ENCODE data around the gene PDE6H.

The PDE6H gene

DNA sequence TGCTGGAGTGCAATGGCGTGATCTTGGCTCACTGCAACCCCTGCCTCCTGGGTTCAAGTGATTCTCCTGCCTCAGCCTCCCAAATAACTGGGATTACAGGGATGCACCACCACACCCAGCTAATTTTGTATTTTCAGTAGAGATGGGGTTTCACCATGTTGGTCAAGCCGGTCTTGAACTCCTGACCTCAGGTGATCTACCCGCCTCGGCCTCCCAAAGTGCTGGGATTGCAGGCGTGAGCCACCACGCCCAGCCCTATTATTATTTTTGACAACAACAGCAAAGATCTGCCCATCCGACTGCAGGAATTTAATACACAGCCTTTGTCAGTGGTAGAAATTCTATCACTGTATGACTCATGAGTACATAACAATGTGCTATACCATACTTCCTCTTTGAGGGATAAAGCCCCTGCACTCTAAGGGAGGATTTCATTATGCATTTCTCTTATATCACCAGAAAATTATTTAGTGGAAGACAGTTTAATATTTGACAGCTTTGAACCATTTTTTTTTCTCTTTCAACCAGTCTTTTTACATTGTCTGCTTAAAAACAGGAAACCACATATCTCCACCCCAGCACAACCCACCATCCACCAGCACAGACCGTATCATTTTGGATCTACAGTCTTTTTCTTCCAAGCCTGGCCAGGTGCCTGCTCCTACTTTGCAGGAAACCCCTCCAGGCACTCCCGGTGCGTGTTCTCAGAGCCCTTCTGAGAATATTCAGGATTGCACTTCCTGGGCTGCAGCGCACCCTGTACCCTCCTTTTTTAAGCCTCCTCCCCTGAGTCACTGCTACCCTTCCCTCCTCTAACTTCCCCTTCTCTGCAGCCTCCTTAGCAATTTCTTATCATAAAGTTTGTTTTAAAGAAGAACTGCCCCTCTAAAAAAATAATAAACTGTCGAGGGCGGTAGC, 12.0 kb upstream of the PDE6H start:
- Histone ChIP-seq H3K27ac (ENCODE audit: low read length) (peak overlapping the region; percentile 90), H3K9ac (ENCODE audit: low read length) (peak overlapping the region; percentile 88), H3K4me3 (ENCODE audit: low read length) (peak overlapping the region; percentile 75), H3K4me2 (ENCODE audit: low read depth, low read length) (peak overlapping the region; percentile 95), H3K9me3 (replicated peaks; ENCODE audit: insufficient read depth, low read length) (no peaks in the 10 kb centered on the region), H3F3A (ENCODE audit: insufficient read depth, low read length) (peaks cover 68% of the 10 kb centered on the region), H2AFZ (ENCODE audit: low read length) (peak overlapping the region; percentile 70), H3K36me3 (replicated peaks; ENCODE audit: insufficient read depth, low read length) (no peaks in the 10 kb centered on the region; the same call in 1 of the 2 replicates), H3K27me3 (replicated peaks; ENCODE audit: insufficient read depth, low read length) (no peaks in the 10 kb centered on the region), H3K4me1 (ENCODE audit: low read length) (peaks cover 40% of the 10 kb centered on the region), H3K79me2 (ENCODE audit: low read length) (peaks cover 81% of the 10 kb centered on the region), H4K20me1 (ENCODE audit: insufficient read depth, low read length) (no peaks in the 10 kb centered on the region), H3K9me2 (replicated peaks; ENCODE audit: insufficient read depth, low read length) (no peaks in the 10 kb centered on the region)
- TF ChIP-seq EZH2 (optimal IDR thresholded peaks at IDR 0.05; ENCODE audit: low read depth, low read length) (no peak), CTCF (IDR thresholded peaks at IDR 0.05; ENCODE audit: low read length) (no peak), EZH2phosphoT487 (IDR thresholded peaks at IDR 0.05; ENCODE audit: low read length) (no peak)
- DNase-seq: peak; percentile 41

GRCh38 chr12:14961466-14962152, 11.2 kb upstream of the PDE6H start, which contains the start of gene ARHGDIB:
Gene ARHGDIB (minus strand): TSS chr12:14961601. CDS start chr12:14950712, 10,889 bp downstream.
- Histone ChIP-seq H3K79me2 (ENCODE audit: low read length) (peaks cover 73% of the 10 kb centered on the region), H3K9me2 (replicated peaks; ENCODE audit: insufficient read depth, low read length) (no peaks in the 10 kb centered on the region), H3K9me3 (replicated peaks; ENCODE audit: insufficient read depth, low read length) (no peaks in the 10 kb centered on the region), H3K27ac (ENCODE audit: low read length) (peak within 1 kb of the TSS; percentile 90), H3K4me1 (ENCODE audit: low read length) (peaks cover 32% of the 10 kb centered on the region), H3F3A (ENCODE audit: insufficient read depth, low read length) (peaks cover 60% of the 10 kb centered on the region), H3K9ac (ENCODE audit: low read length) (peak within 1 kb of the TSS; percentile 88), H2AFZ (ENCODE audit: low read length) (peak within 1 kb of the TSS; percentile 70), H3K27me3 (replicated peaks; ENCODE audit: insufficient read depth, low read length) (no peaks in the 10 kb centered on the region), H3K36me3 (replicated peaks; ENCODE audit: insufficient read depth, low read length) (no peaks in the 10 kb centered on the region; the same call in 1 of the 2 replicates), H3K4me2 (ENCODE audit: low read depth, low read length) (peak within 1 kb of the TSS; percentile 95), H3K4me3 (ENCODE audit: low read length) (peak within 1 kb of the TSS; percentile 75), H4K20me1 (ENCODE audit: insufficient read depth, low read length) (no peaks in the 10 kb centered on the region)
- TF ChIP-seq EZH2phosphoT487 (IDR thresholded peaks at IDR 0.05; ENCODE audit: low read length) (no peak), CTCF (IDR thresholded peaks at IDR 0.05; ENCODE audit: low read length) (no peak), EZH2 (optimal IDR thresholded peaks at IDR 0.05; ENCODE audit: low read depth, low read length) (no peak)
- peak; percentile 88 for DNase-seq

- H3K9ac ChIP-seq (ENCODE audit: low read length): peak overlapping the region; percentile 88
- peak overlapping the region; percentile 90 for H3K27ac ChIP-seq (ENCODE audit: low read length)
- H3K4me2 ChIP-seq (ENCODE audit: low read depth, low read length): peak overlapping the region; percentile 95
- no peaks in the 10 kb centered on the region for H3K9me2 ChIP-seq (replicated peaks; ENCODE audit: insufficient read depth, low read length)
- H3F3A ChIP-seq (ENCODE audit: insufficient read depth, low read length): peaks cover 55% of the 10 kb centered on the region
- peak overlapping the region; percentile 70 for H2AFZ ChIP-seq (ENCODE audit: low read length)
- DNase-seq: no peak
- peaks cover 27% of the 10 kb centered on the region for H3K4me1 ChIP-seq (ENCODE audit: low read length)
- H3K9me3 ChIP-seq (replicated peaks; ENCODE audit: insufficient read depth, low read length): no peaks in the 10 kb centered on the region
- H3K4me3 ChIP-seq (ENCODE audit: low read length): peak overlapping the region; percentile 75
- peaks cover 67% of the 10 kb centered on the region for H3K79me2 ChIP-seq (ENCODE audit: low read length)
- TF ChIP-seq EZH2phosphoT487 (IDR thresholded peaks at IDR 0.05; ENCODE audit: low read length) (no peak), CTCF (IDR thresholded peaks at IDR 0.05; ENCODE audit: low read length) (no peak), EZH2 (optimal IDR thresholded peaks at IDR 0.05; ENCODE audit: low read depth, low read length) (no peak)
- no peaks in the 10 kb centered on the region for H4K20me1 ChIP-seq (ENCODE audit: insufficient read depth, low read length)
- no peaks in the 10 kb centered on the region; the same call in 1 of the 2 replicates for H3K36me3 ChIP-seq (replicated peaks; ENCODE audit: insufficient read depth, low read length)
- no peaks in the 10 kb centered on the region for H3K27me3 ChIP-seq (replicated peaks; ENCODE audit: insufficient read depth, low read length)
These were observed 10.7 kb upstream of the PDE6H start for GRCh38 chr12:14962153-14962539.

Data from MM.1S (cell line).